Transverse colon (tissue), 4 donors: ENCODE results near the gene KRTAP4-7. TPM values are rescaled to one million over a fixed set of nuclear protein-coding genes. Genes with fewer than 3 reads are reported as not detected.
"Not testable (repeated sequence)": the region's sequence is repeated elsewhere in the genome, so short reads cannot be mapped to it uniquely, and the experiment has no call there.

Experiments
- DNase-seq: peaks from one replicate; pipeline ENCODE4 v3.0.0-alpha.2; 2019
- H3K27ac ChIP-seq, 4 donors: fragments of 200-600 bp; sonication (generic); 2 replicates each; pipeline ENCODE4 v1.5.1; 2016 to 2018; ENCODE audit warnings: inconsistent platforms in 4 of 4
- H3K27me3 ChIP-seq: fragments of 200-600 bp; sonication (generic); 2 replicates; pipeline ENCODE4 v1.5.1; 2017; ENCODE audit warnings: inconsistent platforms
- H3K36me3 ChIP-seq, 4 donors: fragments of 200-600 bp; sonication (generic); 2 replicates each; pipeline ENCODE4 v1.5.1; 2017 to 2019; ENCODE audit warnings: inconsistent platforms in 4 of 4
- H3K4me1 ChIP-seq, 4 donors: fragments of 200-600 bp; sonication (generic); 2 replicates each; pipeline ENCODE4 v1.5.1; 2017 to 2020; ENCODE audit warnings: inconsistent platforms in 4 of 4
- H3K4me3 ChIP-seq, 4 donors: fragments of 200-600 bp; sonication (generic); 1 replicate in 1 of 4; 2 replicates in 3 of 4; pipeline versions ENCODE4 v1.5.1 to v1.6.1; 2017 to 2019; ENCODE audit warnings: inconsistent platforms in 4 of 4
- H3K9me3 ChIP-seq, 2 donors: fragments of 200-600 bp; sonication (generic); 2 replicates each; pipeline ENCODE4 v1.5.1; 2017 to 2019; ENCODE audit warnings: inconsistent platforms in 2 of 2
- CTCF ChIP-seq, 5 experiments: fragments of 200-600 bp in 3 of 5; fragments of 450-650 bp in 2 of 5; sonication (generic) in 3 of 5; IDR thresholded peaks; 1 replicate in 2 of 5; 2 replicates in 3 of 5; pipeline ENCODE4 v1.5.1; 2016 to 2017; ENCODE audit warnings: antibody characterized with exemption in 5 of 5, inconsistent platforms in 3 of 5, mild to moderate bottlenecking in 2 of 5, moderate library complexity in 1 of 5
- EP300 ChIP-seq: sonication (generic); formaldehyde crosslinking; IDR thresholded peaks from one replicate; pipeline ENCODE4 v1.6.1; 2017; ENCODE audit warnings: antibody characterized with exemption, low read depth
- POLR2A ChIP-seq: fragments of 450-650 bp; IDR thresholded peaks from one replicate; pipeline ENCODE4 v1.6.1; 2016; ENCODE audit warnings: antibody characterized with exemption, mild to moderate bottlenecking, moderate library complexity
- POLR2AphosphoS5 ChIP-seq, 3 donors: sonication (generic); formaldehyde crosslinking; IDR thresholded peaks; one replicate each; pipeline ENCODE4 v1.6.1; 2016; ENCODE audit warnings: antibody characterized with exemption in 3 of 3
- WGBS, 2 donors: methylation state at CpG; one replicate each; pipeline ENCODE4 v1.1.5; 2018; ENCODE audit warnings: low coverage in 1 of 2; 5-methylcytosine and 5-hydroxymethylcytosine counted together
- in situ Hi-C, 4 donors: fragments of 200-750 bp; cut with MboI; loops; one replicate each; pipeline versions ENCODE4 v1.15.0 to v1.15.1; 2017; ENCODE audit warnings: low sequenced_read_pairs in 3 of 4, low pct_ligation_motif_present in 1 of 4, low pct_unique_long_range_greater_than_20kb in 1 of 4
- intact Hi-C: fragments of 100-400 bp; cut with DNase I; formaldehyde crosslinking; loops from one replicate; pipeline ENCODE4 v1.15.1; 2023; ENCODE audit warnings: low total_unique reads
- total RNA-seq, 4 donors: library from RNA; depleted of rRNA; stranded (reverse); fragments of >200 nt; gene quantifications; one replicate each; pipeline ENCODE4 v1.1.0, GENCODE V29; 2016

Gene KRTAP4-7
- total RNA-seq, 4 donors from 2014 or later = not detected

- 87 to 89% methylated on average over 4 of the region's 4 CpGs for WGBS, 2 donors
- in situ Hi-C loops (no loop called here), intact Hi-C loops (no loop called here)
- H3K4me3 ChIP-seq = no peak overlapping the region
- no peak for DNase-seq
- TF ChIP-seq EP300 (no peak), CTCF (IDR thresholded peaks at IDR 0.05) (no peak), POLR2A (no peak), POLR2AphosphoS5 (IDR thresholded peaks at IDR 0.05) (no peak)
- H3K36me3 ChIP-seq = no peaks in the 10 kb centered on the region
- no peaks in the 10 kb centered on the region for H3K9me3 ChIP-seq
- peaks cover 8% of the 10 kb centered on the region for H3K27me3 ChIP-seq
- no peaks in the 10 kb centered on the region for H3K4me1 ChIP-seq
- no peak overlapping the region for H3K27ac ChIP-seq
Observed at GRCh38 chr17:41118721-41119120, 34.8 kb downstream of the KRTAP4-7 start.

GRCh38 chr17:41119696-41120690, 36.0 kb downstream of the KRTAP4-7 start:
- H3K36me3 ChIP-seq, H3K27me3 ChIP-seq, H3K4me3 ChIP-seq, in situ Hi-C loops, H3K9me3 ChIP-seq, intact Hi-C loops, H3K27ac ChIP-seq, H3K4me1 ChIP-seq, DNase-seq: not testable (repeated sequence)
- WGBS, 2 donors = 56 to 60% methylated on average over 8 to 11 of the region's 11 CpGs

GRCh38 chr17:41121742-41122141, 37.8 kb downstream of the KRTAP4-7 start:
- no peak overlapping the region for H3K27ac ChIP-seq
- TF ChIP-seq POLR2AphosphoS5 (IDR thresholded peaks at IDR 0.05) (no peak), CTCF (IDR thresholded peaks at IDR 0.05) (no peak), POLR2A (no peak), EP300 (no peak)
- in situ Hi-C loops = no loop called here

GRCh38 chr17:41123292-41123990, 39.5 kb downstream of the KRTAP4-7 start:
- H3K27ac ChIP-seq, H3K36me3 ChIP-seq, intact Hi-C loops, H3K4me3 ChIP-seq, in situ Hi-C loops, H3K4me1 ChIP-seq, DNase-seq, H3K9me3 ChIP-seq: not testable (repeated sequence)
- peaks cover 12% of the 10 kb centered on the region for H3K27me3 ChIP-seq
- 65 to 83% methylated on average over 2 to 12 of the region's 12 CpGs for WGBS, 2 donors

More at GRCh38 chr17:41121742-41122141, 37.8 kb downstream of the KRTAP4-7 start:
- intact Hi-C loops = no loop called here
- H3K9me3 ChIP-seq = no peaks in the 10 kb centered on the region
- H3K4me3 ChIP-seq = no peak overlapping the region
- H3K27me3 ChIP-seq = peaks cover 7% of the 10 kb centered on the region
- WGBS, 2 donors = 90 to 94% methylated on average over 2 of the region's 2 CpGs
- no peaks in the 10 kb centered on the region for H3K4me1 ChIP-seq
- DNase-seq = no peak
- no peaks in the 10 kb centered on the region for H3K36me3 ChIP-seq

- H3K9me3 ChIP-seq, intact Hi-C loops, H3K27ac ChIP-seq, in situ Hi-C loops, DNase-seq, H3K4me3 ChIP-seq, H3K36me3 ChIP-seq, H3K4me1 ChIP-seq: not testable (repeated sequence)
- 81% methylated on average over 3 of the region's 3 CpGs; no CpG with 5 or more reads in 1 of the 2 donors for WGBS, 2 donors
- H3K27me3 ChIP-seq = peaks cover 12% of the 10 kb centered on the region
Observed at GRCh38 chr17:41123991-41124371, 40.0 kb downstream of the KRTAP4-7 start, which contains the start of gene KRTAP4-12. KRTAP4-12 (minus strand) TSS chr17:41124182; CDS start chr17:41124122, 60 bp downstream.
